ENCODE results near the gene WLS. TPM values are rescaled to one million over a fixed set of nuclear protein-coding genes. Genes with fewer than 3 reads are reported as not detected.

Gene WLS
- total and polyA plus RNA-seq, 4 donors = 27.3 to 128 (median 71.7) TPM

DNA sequence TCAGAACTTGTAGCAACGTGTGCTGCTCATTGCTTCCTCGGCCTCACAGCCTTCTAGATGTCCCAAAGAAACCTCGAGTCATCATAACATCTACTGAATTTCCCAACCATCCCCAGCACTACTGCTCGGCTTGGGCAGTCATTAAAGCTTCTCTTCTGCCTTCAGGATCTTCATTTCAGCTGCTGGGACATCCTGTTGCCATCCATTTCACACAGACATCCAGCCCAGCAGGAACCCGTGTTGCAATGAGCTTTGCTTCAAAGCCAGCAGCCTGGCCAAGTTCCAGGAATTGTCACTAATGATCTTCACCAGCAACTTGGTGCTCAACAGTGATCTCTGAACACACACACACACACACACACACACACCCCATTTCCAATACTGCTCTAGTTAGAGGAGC is 18.5 kb downstream of the WLS start:
- H3K4me3 ChIP-seq = no peak overlapping the region
- 21 to 46% methylated on average over 5 of the region's 5 CpGs for WGBS, 2 donors
- H3K27me3 ChIP-seq (ENCODE audit: control insufficient read depth in 3 of 3, insufficient read depth in 3 of 3, low read length in 2 of 3) = no peaks in the 10 kb centered on the region
- H3K9me3 ChIP-seq (ENCODE audit: control insufficient read depth in 4 of 4, insufficient read depth in 3 of 4, low read length in 3 of 4) = no peaks in the 10 kb centered on the region
- TF ChIP-seq, protein P1, sequence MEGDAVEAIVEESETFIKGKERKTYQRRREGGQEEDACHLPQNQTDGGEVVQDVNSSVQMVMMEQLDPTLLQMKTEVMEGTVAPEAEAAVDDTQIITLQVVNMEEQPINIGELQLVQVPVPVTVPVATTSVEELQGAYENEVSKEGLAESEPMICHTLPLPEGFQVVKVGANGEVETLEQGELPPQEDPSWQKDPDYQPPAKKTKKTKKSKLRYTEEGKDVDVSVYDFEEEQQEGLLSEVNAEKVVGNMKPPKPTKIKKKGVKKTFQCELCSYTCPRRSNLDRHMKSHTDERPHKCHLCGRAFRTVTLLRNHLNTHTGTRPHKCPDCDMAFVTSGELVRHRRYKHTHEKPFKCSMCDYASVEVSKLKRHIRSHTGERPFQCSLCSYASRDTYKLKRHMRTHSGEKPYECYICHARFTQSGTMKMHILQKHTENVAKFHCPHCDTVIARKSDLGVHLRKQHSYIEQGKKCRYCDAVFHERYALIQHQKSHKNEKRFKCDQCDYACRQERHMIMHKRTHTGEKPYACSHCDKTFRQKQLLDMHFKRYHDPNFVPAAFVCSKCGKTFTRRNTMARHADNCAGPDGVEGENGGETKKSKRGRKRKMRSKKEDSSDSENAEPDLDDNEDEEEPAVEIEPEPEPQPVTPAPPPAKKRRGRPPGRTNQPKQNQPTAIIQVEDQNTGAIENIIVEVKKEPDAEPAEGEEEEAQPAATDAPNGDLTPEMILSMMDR (IDR thresholded peaks at IDR 0.05; ENCODE audit: control extremely low read depth, extremely low read depth) = no peak
- no peaks in the 10 kb centered on the region for H3K36me3 ChIP-seq (ENCODE audit: control insufficient read depth in 4 of 4, insufficient read depth in 4 of 4, low read length in 4 of 4)
- H3K9ac ChIP-seq (ENCODE audit: insufficient read depth in 1 of 2, low read length in 2 of 2) = no peak overlapping the region
- peaks cover 6 to 73% (median 32%) of the 10 kb centered on the region in 5 donors for H3K4me1 ChIP-seq (ENCODE audit: control insufficient read depth in 5 of 5, insufficient read depth in 5 of 5, low read length in 5 of 5)
- peak overlapping the region in 1 of 2 donors; percentile 64 for H3K27ac ChIP-seq (ENCODE audit: low read depth in 1 of 2, low read length in 1 of 2)
- ATAC-seq (ENCODE audit: insufficient read depth, low FRiP score) (no peak), DNase-seq (peak; percentile 89 to 95 (median 92))

DNA sequence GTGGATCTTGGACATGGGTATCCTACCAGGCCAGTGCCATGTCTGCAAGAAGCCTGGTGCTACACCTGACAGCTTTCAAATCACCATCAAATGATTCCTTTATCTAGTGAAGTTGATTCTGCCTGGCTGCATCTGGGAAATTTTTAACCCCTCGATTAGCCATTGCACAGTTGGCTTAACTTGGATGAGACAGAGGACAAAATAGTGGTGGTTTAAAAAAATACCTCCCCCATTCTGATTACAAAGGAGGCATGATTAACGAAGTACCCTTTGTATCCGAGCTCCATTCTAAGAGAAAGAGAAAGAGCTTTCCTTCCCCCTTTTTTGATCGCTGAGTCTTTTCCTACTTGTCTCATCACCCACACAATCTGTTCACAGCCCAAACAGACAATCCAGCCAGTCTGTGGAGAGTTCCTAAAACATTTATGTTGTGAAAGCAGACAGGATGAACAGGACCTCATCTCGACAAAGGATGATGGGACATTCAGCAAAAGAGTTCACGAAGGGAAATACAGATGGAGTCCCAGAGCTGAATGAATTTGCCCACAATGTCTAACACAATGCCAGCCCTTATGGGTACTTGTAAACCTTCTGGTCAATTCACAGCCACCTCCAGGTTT is 20.5 kb downstream of the WLS start:
- H3K36me3 ChIP-seq (ENCODE audit: control insufficient read depth in 4 of 4, insufficient read depth in 4 of 4, low read length in 4 of 4) = no peaks in the 10 kb centered on the region
- ATAC-seq (ENCODE audit: insufficient read depth, low FRiP score) = no peak
- H3K4me1 ChIP-seq (ENCODE audit: control insufficient read depth in 5 of 5, insufficient read depth in 5 of 5, low read length in 5 of 5) = peaks cover 4 to 68% (median 34%) of the 10 kb centered on the region in 5 donors
- no peak for DNase-seq
- 79 to 91% methylated on average over 6 of the region's 6 CpGs for WGBS, 2 donors
- no peak overlapping the region for H3K9ac ChIP-seq (ENCODE audit: insufficient read depth in 1 of 2, low read length in 2 of 2)
- H3K4me3 ChIP-seq = no peak overlapping the region
- TF ChIP-seq, protein P1 (IDR thresholded peaks at IDR 0.05; ENCODE audit: control extremely low read depth, extremely low read depth) = no peak
- H3K9me3 ChIP-seq (ENCODE audit: control insufficient read depth in 4 of 4, insufficient read depth in 3 of 4, low read length in 3 of 4) = no peaks in the 10 kb centered on the region
- no peak overlapping the region for H3K27ac ChIP-seq (ENCODE audit: low read depth in 1 of 2, low read length in 1 of 2)
- H3K27me3 ChIP-seq (ENCODE audit: control insufficient read depth in 3 of 3, insufficient read depth in 3 of 3, low read length in 2 of 3) = no peaks in the 10 kb centered on the region

DNA sequence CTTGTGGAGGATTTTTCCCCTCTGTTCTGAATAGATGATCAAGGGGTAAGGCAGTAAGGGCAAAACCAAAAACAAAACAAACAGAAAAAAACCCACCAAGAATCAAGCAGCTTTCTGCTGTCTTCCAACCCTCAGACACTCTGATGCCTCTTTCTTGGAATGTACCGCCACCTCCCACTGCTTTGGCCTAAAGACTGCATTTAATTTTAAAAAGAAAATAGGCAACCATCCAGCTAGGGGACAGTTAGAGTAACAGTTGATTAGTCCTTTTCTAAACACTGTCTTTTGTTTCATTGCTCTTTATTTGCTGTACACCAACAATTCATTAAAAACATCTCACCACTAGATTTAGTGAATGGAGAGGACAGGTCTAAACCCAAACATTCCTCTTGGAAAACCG is 21.5 kb downstream of the WLS start:
- TF ChIP-seq, protein P1 (IDR thresholded peaks at IDR 0.05; ENCODE audit: control extremely low read depth, extremely low read depth) = no peak
- no peak overlapping the region for H3K9ac ChIP-seq (ENCODE audit: insufficient read depth in 1 of 2, low read length in 2 of 2)
- DNase-seq (peak; percentile 26 to 71 (median 66)), ATAC-seq (ENCODE audit: insufficient read depth, low FRiP score) (no peak)
- H3K4me1 ChIP-seq (ENCODE audit: control insufficient read depth in 5 of 5, insufficient read depth in 5 of 5, low read length in 5 of 5) = peaks cover 4 to 68% (median 33%) of the 10 kb centered on the region in 5 donors
- H3K27me3 ChIP-seq (ENCODE audit: control insufficient read depth in 3 of 3, insufficient read depth in 3 of 3, low read length in 2 of 3) = no peaks in the 10 kb centered on the region
- H3K36me3 ChIP-seq (ENCODE audit: control insufficient read depth in 4 of 4, insufficient read depth in 4 of 4, low read length in 4 of 4) = no peaks in the 10 kb centered on the region
- H3K9me3 ChIP-seq (ENCODE audit: control insufficient read depth in 4 of 4, insufficient read depth in 3 of 4, low read length in 3 of 4) = no peaks in the 10 kb centered on the region
- H3K4me3 ChIP-seq = no peak overlapping the region
- H3K27ac ChIP-seq (ENCODE audit: low read depth in 1 of 2, low read length in 1 of 2) = no peak overlapping the region
- WGBS, 2 donors = 80 to 86% methylated on average over 2 of the region's 2 CpGs

DNA sequence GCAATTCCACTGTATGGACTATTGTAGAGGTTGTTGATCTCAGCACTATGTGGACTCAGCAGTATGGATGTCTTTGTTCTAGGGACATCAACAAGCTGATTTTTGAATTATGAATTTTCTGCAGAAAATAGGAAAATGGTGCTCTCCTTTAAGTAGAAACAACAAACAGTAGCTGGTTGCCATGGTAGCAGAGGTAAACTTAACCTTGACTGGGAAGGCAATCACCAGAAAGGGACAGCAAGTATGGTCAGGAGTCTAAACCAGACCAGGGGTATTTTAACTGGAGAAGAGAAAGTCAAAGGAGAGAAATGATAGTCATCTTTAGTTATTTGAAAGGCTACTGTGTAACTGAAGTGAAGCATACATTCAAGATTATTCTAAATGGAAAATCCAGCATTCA is 22.3 kb downstream of the WLS start:
- DNase-seq (no peak), ATAC-seq (ENCODE audit: insufficient read depth, low FRiP score) (no peak)
- peaks cover 4 to 68% (median 38%) of the 10 kb centered on the region in 5 donors for H3K4me1 ChIP-seq (ENCODE audit: control insufficient read depth in 5 of 5, insufficient read depth in 5 of 5, low read length in 5 of 5)
- H3K9me3 ChIP-seq (ENCODE audit: control insufficient read depth in 4 of 4, insufficient read depth in 3 of 4, low read length in 3 of 4) = no peaks in the 10 kb centered on the region
- H3K27ac ChIP-seq (ENCODE audit: low read depth in 1 of 2, low read length in 1 of 2) = no peak overlapping the region
- H3K4me3 ChIP-seq = no peak overlapping the region
- TF ChIP-seq, protein P1 (IDR thresholded peaks at IDR 0.05; ENCODE audit: control extremely low read depth, extremely low read depth) = no peak
- no peak overlapping the region for H3K9ac ChIP-seq (ENCODE audit: insufficient read depth in 1 of 2, low read length in 2 of 2)
- no peaks in the 10 kb centered on the region for H3K27me3 ChIP-seq (ENCODE audit: control insufficient read depth in 3 of 3, insufficient read depth in 3 of 3, low read length in 2 of 3)
- no peaks in the 10 kb centered on the region for H3K36me3 ChIP-seq (ENCODE audit: control insufficient read depth in 4 of 4, insufficient read depth in 4 of 4, low read length in 4 of 4)

All from lung (tissue), 12 donors.